K562 (cell line): Measurements from ENCODE around the gene CDH5. TPM values are rescaled to one million over a fixed set of nuclear protein-coding genes. Genes with fewer than 3 reads are reported as not detected.

Source experiments
- ATAC-seq: fragments of 200-7000 bp; cut with Tn5 transposase; 3 replicates; pipeline ENCODE4 v1.9.1; 2020; ENCODE audit warnings: moderate library complexity
- BruUV-seq: library from RNA; stranded (reverse); fragments of 400-500 nt; replicated peaks from 2 replicates; lab custom pipeline; 2021; lab: Mats Ljungman, UMichigan
- CTCF ChIA-PET: fragments of 300-600 bp; formaldehyde crosslinking; extraction: SDS; loops from one replicate; lab custom pipeline; 2021; ENCODE audit warnings: low intra/inter-chr PET ratio; lab: Yijun Ruan, JAX
- POLR2A ChIA-PET: fragments of 300-600, 350-650 bp; sonication (Branson Sonifier 250); formaldehyde crosslinking; extraction: SDS; loops from one replicate; lab custom pipeline; 2021; ENCODE audit warnings: antibody characterized with exemption, inconsistent platforms; lab: Yijun Ruan, JAX
- DNase-seq, 4 experiments: peaks; one replicate each; pipeline versions ENCODE4 v3.0.0 to v3.0.0-alpha.2; 2011 to 2018; ENCODE audit warnings: low spot score in 3 of 4, mixed read lengths in 3 of 4; ENCODE audit errors: extremely low read depth in 1 of 4
- FAIRE-seq: peaks from 2 replicates; lab custom pipeline; 2011; peaks lifted over from hg19 to GRCh38; lab: Jason Lieb, UNC
- H2AFZ ChIP-seq: 2 replicates; pipeline ENCODE4 v1.6.0; 2011; ENCODE audit warnings: low read depth, low read length, control low read depth, inconsistent platforms
- H3K27ac ChIP-seq: fragments of 200-600 bp; 3 replicates; pipeline ENCODE4 v1.8.0; 2011; ENCODE audit warnings: low read depth, mild to moderate bottlenecking, control low read depth, inconsistent platforms, low read length, moderate library complexity, mixed read lengths; ENCODE audit errors: extremely low read depth
- H3K27me3 ChIP-seq, 2 experiments: fragments of 300-600 bp in 1 of 2; 2 replicates in 1 of 2; 3 replicates in 1 of 2; pipeline versions ENCODE4 v1.6.0 to v1.8.0; 2011; ENCODE audit warnings: inconsistent platforms in 2 of 2, low read length in 2 of 2, mild to moderate bottlenecking in 1 of 2, mixed read lengths in 1 of 2, moderate library complexity in 1 of 2; ENCODE audit not compliant: control insufficient read depth in 2 of 2, insufficient read depth in 2 of 2
- H3K36me3 ChIP-seq: fragments of 300-600 bp; 3 replicates; pipeline ENCODE4 v1.8.0; 2011; ENCODE audit warnings: mild to moderate bottlenecking, low read length, inconsistent platforms; ENCODE audit not compliant: control insufficient read depth, insufficient read depth
- H3K4me1 ChIP-seq, 2 experiments: fragments of 200-600 bp in 1 of 2; replicated peaks in 1 of 2; 2 replicates in 1 of 2; 3 replicates in 1 of 2; pipeline versions ENCODE4 v1.5.1 to v1.8.0; 2011; ENCODE audit warnings: inconsistent platforms in 2 of 2, low read length in 2 of 2, mild to moderate bottlenecking in 1 of 2, mixed read lengths in 1 of 2, moderate library complexity in 1 of 2; ENCODE audit not compliant: control insufficient read depth in 2 of 2, insufficient read depth in 2 of 2
- H3K4me2 ChIP-seq: 2 replicates; pipeline ENCODE4 v1.6.1; 2011; ENCODE audit warnings: low read length, control low read depth, inconsistent platforms, mixed read lengths; ENCODE audit not compliant: insufficient read depth
- H3K4me3 ChIP-seq: fragments of 200-600 bp; sonication (generic), shearing (Covaris generic); 2 replicates; pipeline ENCODE4 v1.5.1; 2016; ENCODE audit warnings: control low read depth, inconsistent platforms
- H3K79me2 ChIP-seq: fragments of 200-600 bp; 3 replicates; pipeline ENCODE4 v1.8.0; 2011; ENCODE audit warnings: low read length, inconsistent platforms; ENCODE audit not compliant: control insufficient read depth, insufficient read depth
- H3K9ac ChIP-seq, 2 experiments: 2 replicates each; pipeline versions ENCODE4 v1.6.0 to v1.6.1; 2011; ENCODE audit warnings: low read depth in 2 of 2, low read length in 2 of 2, control low read depth in 1 of 2, inconsistent platforms in 1 of 2, mild to moderate bottlenecking in 1 of 2, mixed read lengths in 1 of 2; ENCODE audit not compliant: insufficient read depth in 1 of 2
- H3K9me1 ChIP-seq: one replicate; pipeline ENCODE4 v1.6.0; 2011; ENCODE audit warnings: inconsistent platforms, mild to moderate bottlenecking, low read length, moderate library complexity; ENCODE audit not compliant: control insufficient read depth, insufficient read depth
- H3K9me3 ChIP-seq: replicated peaks from 2 replicates; pipeline ENCODE4 v1.5.1; 2011; ENCODE audit warnings: low read depth, low read length, inconsistent platforms; ENCODE audit not compliant: control insufficient read depth, insufficient read depth
- H4K20me1 ChIP-seq: replicated peaks from 2 replicates; pipeline ENCODE4 v1.6.1; 2011; ENCODE audit warnings: low read length, inconsistent platforms, mixed read lengths; ENCODE audit not compliant: control insufficient read depth, insufficient read depth
- AFF4 ChIP-seq: sonication (generic); formaldehyde crosslinking; IDR thresholded peaks from 2 replicates; pipeline ENCODE4 v1.8.0; 2023; ENCODE audit warnings: mild to moderate bottlenecking, missing genetic modification reagents
- CBX8 ChIP-seq: fragments of 200-600 bp; sonication (generic); IDR thresholded peaks from 2 replicates; pipeline ENCODE4 v1.6.1; 2012; ENCODE audit warnings: borderline replicate concordance, mixed run types, low read depth, mild to moderate bottlenecking, moderate library complexity, mixed read lengths, low read length, control low read depth, inconsistent platforms; ENCODE audit not compliant: poor library complexity, severe bottlenecking; ENCODE audit errors: extremely low read depth
- NFIC ChIP-seq: fragments of 450-650 bp; IDR thresholded peaks from 2 replicates; pipeline ENCODE4 v1.6.1; 2017; ENCODE audit warnings: mild to moderate bottlenecking, inconsistent platforms
- RBM15 ChIP-seq: fragments of 200-400 bp; formaldehyde crosslinking; IDR thresholded peaks from 2 replicates; pipeline ENCODE4 v1.6.1; 2018; ENCODE audit warnings: mild to moderate bottlenecking, low read length, moderate library complexity; ENCODE audit not compliant: insufficient read depth
- TSC22D4 ChIP-seq: fragments of 450-650 bp; IDR thresholded peaks from 2 replicates; pipeline ENCODE4 v1.6.1; 2016; ENCODE audit warnings: missing genetic modification characterization, missing biosample characterization, control low read depth
- ZNF449 ChIP-seq: fragments of 250-450 bp; sonication (Bioruptor Pico); IDR thresholded peaks from 2 replicates; pipeline ENCODE4 v1.8.0; 2022; ENCODE audit warnings: moderate library complexity, mild to moderate bottlenecking, inconsistent platforms
- ZNF518B ChIP-seq: fragments of 250-450 bp; sonication (Bioruptor Pico); IDR thresholded peaks from 2 replicates; pipeline ENCODE4 v1.5.0; 2021; ENCODE audit warnings: mild to moderate bottlenecking, moderate library complexity
- WGBS: fragments of 100-300 bp; shearing (Covaris generic); methylation state at CpG from one replicate; pipeline ENCODE4 v1.1.6; 2016; ENCODE audit warnings: low coverage, mixed read lengths; ENCODE audit not compliant: insufficient coverage; ENCODE audit errors: missing lambda C conversion rate; 5-methylcytosine and 5-hydroxymethylcytosine counted together
- in situ Hi-C: fragments of 300-500 bp; cut with MboI; formaldehyde crosslinking; loops from 4 replicates; pipeline ENCODE4 v1.15.0; 2018; ENCODE audit warnings: inconsistent platforms, mixed read lengths
- intact Hi-C: fragments of 100-400 bp; cut with micrococcal nuclease; formaldehyde crosslinking; loops from 2 replicates; pipeline ENCODE4 v1.14.2; 2022
- polyA plus RNA-seq, 8 experiments: library from polyadenylated mRNA; depleted of rRNA in 4 of 8; stranded (reverse) in 5 of 8; unstranded in 3 of 8; fragments of >200 nt; fragmentation: Nextera tagmentation in 2 of 8; fragmentation: Illumina TruSeq in 1 of 8; extraction: Ambion mirVana in 2 of 8; extraction: Trizol in 1 of 8; gene quantifications; 2 replicates each; pipeline versions ENCODE4 v1.2.1 to v1.2.3, GENCODE V29; 2011 to 2014; ENCODE audit warnings: inconsistent platforms in 1 of 8, missing spikeins in 1 of 8
- total RNA-seq, 7 experiments: library from RNA; depleted of rRNA in 6 of 7; stranded (reverse); fragments of >200 nt in 6 of 7; fragmentation: Illumina TruSeq in 2 of 7; extraction: Trizol in 2 of 7; gene quantifications; 2 replicates each; pipeline versions ENCODE4 v1.2.1 to v1.2.3, GENCODE V29; 2011 to 2021; ENCODE audit warnings: low replicate concordance in 1 of 7

Gene CDH5
- total and polyA plus RNA-seq, 9 of the 15 experiments (the other 6 are each of a cell fraction or from before 2014, with no cell fraction given): not detected

GRCh38 chr16:66391726-66392670, 25.5 kb downstream of the CDH5 start:
- CTCF ChIA-PET: no interaction called here
- peaks cover 3 to 38% of the 10 kb centered on the region in 2 experiments; a peak in 4 of 5 replicates for H3K27me3 ChIP-seq
- intact Hi-C loops (no loop called here), in situ Hi-C loops (no loop called here)
- no peaks in the 10 kb centered on the region for H3K9me3 ChIP-seq
- no peaks in the 10 kb centered on the region for H3K4me1 ChIP-seq
- ATAC-seq (no peak), FAIRE-seq (no peak), DNase-seq (no peak)
- no peaks in the 10 kb centered on the region for H3K79me2 ChIP-seq
- H3K36me3 ChIP-seq: no peaks in the 10 kb centered on the region
- H3K9me1 ChIP-seq: no peaks in the 10 kb centered on the region
- H3K27ac ChIP-seq: no peak overlapping the region
- no peak overlapping the region for H3K9ac ChIP-seq
- no peaks in the 10 kb centered on the region for H4K20me1 ChIP-seq
- H3K4me2 ChIP-seq: no peak overlapping the region
- no peak overlapping the region for H3K4me3 ChIP-seq
- WGBS: under 1% methylated on average over 18 of the region's 18 CpGs
- POLR2A ChIA-PET: interaction anchor here (0.7 kb wide), 1 partner anchor 55 kb away, joined by 4 read pairs; no protein-coding TSS in a partner anchor
- BruUV-seq: no TSS peak
- TF ChIP-seq CBX8: no peak
- no peak for TF ChIP-seq TSC22D4 (tag)
- TF ChIP-seq NFIC: no peak
- no peak for TF ChIP-seq RBM15
- TF ChIP-seq ZNF449 (CRISPR knock-in tag): no peak
- TF ChIP-seq ZNF518B (CRISPR knock-in tag): no peak
- TF ChIP-seq AFF4 (CRISPR knock-in tag): no peak
- TF ChIP-seq, all 486 proteins: peak for 0
- H2AFZ ChIP-seq: no peak overlapping the region
